ENCODE data around the gene IL4. TPM values are rescaled to one million over a fixed set of nuclear protein-coding genes. Genes with fewer than 3 reads are reported as not detected.

The IL4 gene
- total RNA-seq, 2 experiments from 2014 or later: not detected

GRCh38 chr5:132647473-132647872, 26.3 kb upstream of the IL4 start:
- no peak for ATAC-seq (ENCODE audit: poor library complexity)
- peaks cover 0 to 4% of the 10 kb centered on the region in 2 experiments for H3K27me3 ChIP-seq (ENCODE audit: control insufficient read depth in 1 of 2, insufficient read depth in 2 of 2, low read length in 2 of 2)
- ChIA-PET POLR2A (no interaction called here), CTCF (no interaction called here)
- Mint-ChIP-seq H3K4me3 (no peak overlapping the region), H3K4me1 (ENCODE audit: low read depth) (no peaks in the 10 kb centered on the region), H3K27ac (no peak overlapping the region), H3K36me3 (ENCODE audit: low read depth) (peaks cover 35% of the 10 kb centered on the region), H3K27me3 (no peaks in the 10 kb centered on the region), H3K9me3 (peaks cover 14% of the 10 kb centered on the region)
- H3K9me3 ChIP-seq (ENCODE audit: control insufficient read depth in 1 of 2, insufficient read depth in 1 of 2, low read length in 2 of 2): peaks cover 4 to 17% of the 10 kb centered on the region in 2 experiments
- no peak overlapping the region for H3K4me3 ChIP-seq (ENCODE audit: low read length)
- intact Hi-C loops (cut with DNase I, micrococcal nuclease): no loop called here
- H3K36me3 ChIP-seq (ENCODE audit: insufficient read depth, low read length): peaks cover 6% of the 10 kb centered on the region
- no peak for DNase-seq
- TF ChIP-seq CTCF (IDR thresholded peaks at IDR 0.05): no peak
- H3K27ac ChIP-seq (ENCODE audit: low read depth in 1 of 2, low read length in 2 of 2): no peak overlapping the region
- no peaks in the 10 kb centered on the region for H3K4me1 ChIP-seq (ENCODE audit: insufficient read depth, low read length)

GRCh38 chr5:132648355-132648754, 25.4 kb upstream of the IL4 start:
- Mint-ChIP-seq H3K27ac (no peak overlapping the region), H3K4me3 (no peak overlapping the region), H3K36me3 (ENCODE audit: low read depth) (peaks cover 26% of the 10 kb centered on the region), H3K4me1 (ENCODE audit: low read depth) (no peaks in the 10 kb centered on the region), H3K27me3 (peaks cover 1% of the 10 kb centered on the region), H3K9me3 (peaks cover 14% of the 10 kb centered on the region)
- no peak for ATAC-seq (ENCODE audit: poor library complexity)
- intact Hi-C loops (cut with DNase I, micrococcal nuclease): no loop called here
- no peak for TF ChIP-seq CTCF (IDR thresholded peaks at IDR 0.05)
- no peak for DNase-seq
- H3K4me1 ChIP-seq (ENCODE audit: insufficient read depth, low read length): no peaks in the 10 kb centered on the region
- H3K9me3 ChIP-seq (ENCODE audit: control insufficient read depth in 1 of 2, insufficient read depth in 1 of 2, low read length in 2 of 2): peaks cover 4 to 17% of the 10 kb centered on the region in 2 experiments
- no peak overlapping the region for H3K4me3 ChIP-seq (ENCODE audit: low read length)
- peaks cover 0 to 4% of the 10 kb centered on the region in 2 experiments for H3K27me3 ChIP-seq (ENCODE audit: control insufficient read depth in 1 of 2, insufficient read depth in 2 of 2, low read length in 2 of 2)
- ChIA-PET POLR2A (no interaction called here), CTCF (no interaction called here)
- H3K36me3 ChIP-seq (ENCODE audit: insufficient read depth, low read length): peaks cover under 1% of the 10 kb centered on the region
- no peak overlapping the region for H3K27ac ChIP-seq (ENCODE audit: low read depth in 1 of 2, low read length in 2 of 2)

- ATAC-seq (ENCODE audit: poor library complexity) (no peak), DNase-seq (no peak)
- Mint-ChIP-seq H3K4me3 (no peak overlapping the region), H3K4me1 (ENCODE audit: low read depth) (peaks cover 6% of the 10 kb centered on the region), H3K27me3 (peaks cover 25% of the 10 kb centered on the region), H3K27ac (no peak overlapping the region), H3K36me3 (ENCODE audit: low read depth) (peaks cover 10% of the 10 kb centered on the region), H3K9me3 (peaks cover 14% of the 10 kb centered on the region)
- POLR2A ChIA-PET: no interaction called here
- Histone ChIP-seq H3K4me1 (ENCODE audit: insufficient read depth, low read length) (peaks cover 13% of the 10 kb centered on the region), H3K4me3 (ENCODE audit: low read length) (no peak overlapping the region), H3K9me3 (ENCODE audit: control insufficient read depth in 1 of 2, insufficient read depth in 1 of 2, low read length in 2 of 2) (peaks cover 13 to 17% of the 10 kb centered on the region in 2 experiments), H3K36me3 (ENCODE audit: insufficient read depth, low read length) (no peaks in the 10 kb centered on the region), H3K27me3 (ENCODE audit: control insufficient read depth in 1 of 2, insufficient read depth in 2 of 2, low read length in 2 of 2) (peaks cover 15 to 21% of the 10 kb centered on the region in 2 experiments), H3K27ac (ENCODE audit: low read depth in 1 of 2, low read length in 2 of 2) (no peak overlapping the region)
- CTCF ChIA-PET: no interaction called here
- no peak for TF ChIP-seq CTCF (IDR thresholded peaks at IDR 0.05)
- intact Hi-C loops (cut with DNase I, micrococcal nuclease): no loop called here
Measured at GRCh38 chr5:132651838-132652469, 21.8 kb upstream of the IL4 start.
